ENCODE results near the gene FAM222A.
"Not testable (repeated sequence)": the region's sequence is repeated elsewhere in the genome, so short reads cannot be mapped to it uniquely, and the experiment has no call there.

The FAM222A gene

GRCh38 chr12:109693653-109694600 lies 19.7 kb upstream of the FAM222A start:
- no peak for ATAC-seq

- ATAC-seq, result not testable (repeated sequence)
Observed at GRCh38 chr12:109694629-109695028, 19.0 kb upstream of the FAM222A start.

- no peak for ATAC-seq
Observed at GRCh38 chr12:109695416-109695815, 18.2 kb upstream of the FAM222A start.

GRCh38 chr12:109695961-109696461 lies 17.6 kb upstream of the FAM222A start:
- no peak for ATAC-seq

DNA sequence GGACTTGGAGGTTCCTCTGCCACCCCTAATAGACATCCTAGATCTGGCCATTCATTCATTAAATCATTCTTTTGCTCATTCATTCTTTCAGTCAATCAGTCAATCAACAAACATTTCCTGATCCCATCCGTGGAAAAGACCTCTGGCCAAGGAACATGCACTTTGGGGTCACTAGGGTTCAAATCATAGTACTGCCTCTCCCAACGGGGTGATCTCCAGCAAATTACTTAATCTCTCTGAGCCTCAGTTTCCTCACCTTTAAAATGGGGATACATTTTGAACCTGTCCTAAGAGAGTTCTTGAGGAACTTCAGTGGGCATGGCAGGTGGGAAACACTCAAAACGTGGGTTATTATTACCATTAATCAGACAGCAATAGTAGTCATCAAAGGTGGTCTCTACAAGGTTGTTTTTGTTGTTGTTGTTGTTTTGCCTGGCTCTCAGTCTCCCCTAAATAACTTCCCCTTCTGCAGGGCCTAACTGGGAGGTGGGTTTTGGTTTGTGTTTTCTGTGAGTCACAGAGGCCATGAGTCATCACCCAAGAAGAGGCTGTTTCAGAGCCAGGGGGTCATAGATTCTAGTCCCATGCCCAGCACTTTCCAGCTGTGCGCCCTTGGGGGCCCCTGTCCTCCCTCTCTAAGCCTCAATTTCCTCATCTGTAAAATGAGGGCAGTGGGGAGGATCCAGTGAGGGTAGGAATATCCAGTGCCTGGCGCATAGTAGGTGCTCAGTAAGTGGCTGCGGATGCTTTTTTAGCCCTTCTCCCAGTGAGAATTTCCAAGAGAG lies 16.9 kb upstream of the FAM222A start:
- ATAC-seq, result no peak

- ATAC-seq, result no peak
Observed at GRCh38 chr12:109697270-109697553, 16.4 kb upstream of the FAM222A start.

- no peak for ATAC-seq
Observed at GRCh38 chr12:109697877-109698468, 15.7 kb upstream of the FAM222A start.

- no peak for ATAC-seq
Observed at GRCh38 chr12:109698820-109699219, 14.8 kb upstream of the FAM222A start.

DNA sequence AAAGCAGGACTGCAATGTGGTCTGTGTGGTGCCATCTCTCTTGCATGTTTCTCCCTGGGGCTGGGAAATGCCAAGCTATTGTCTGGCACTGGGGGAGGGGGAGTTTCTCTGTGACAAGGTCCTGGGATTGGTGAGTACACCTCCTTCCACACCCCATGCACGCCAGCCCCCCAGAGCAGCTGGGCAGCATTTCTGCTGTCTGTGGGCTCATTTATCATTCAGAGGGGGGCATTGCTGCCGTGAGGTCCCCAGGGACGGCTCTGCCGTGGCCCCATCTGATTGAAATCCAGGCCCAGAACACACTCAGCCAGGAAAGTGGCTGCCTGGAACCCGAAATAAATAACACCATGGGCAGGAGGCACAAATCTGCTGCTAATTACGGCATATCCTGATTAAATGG lies 12.6 kb upstream of the FAM222A start:
- ATAC-seq, result no peak

DNA sequence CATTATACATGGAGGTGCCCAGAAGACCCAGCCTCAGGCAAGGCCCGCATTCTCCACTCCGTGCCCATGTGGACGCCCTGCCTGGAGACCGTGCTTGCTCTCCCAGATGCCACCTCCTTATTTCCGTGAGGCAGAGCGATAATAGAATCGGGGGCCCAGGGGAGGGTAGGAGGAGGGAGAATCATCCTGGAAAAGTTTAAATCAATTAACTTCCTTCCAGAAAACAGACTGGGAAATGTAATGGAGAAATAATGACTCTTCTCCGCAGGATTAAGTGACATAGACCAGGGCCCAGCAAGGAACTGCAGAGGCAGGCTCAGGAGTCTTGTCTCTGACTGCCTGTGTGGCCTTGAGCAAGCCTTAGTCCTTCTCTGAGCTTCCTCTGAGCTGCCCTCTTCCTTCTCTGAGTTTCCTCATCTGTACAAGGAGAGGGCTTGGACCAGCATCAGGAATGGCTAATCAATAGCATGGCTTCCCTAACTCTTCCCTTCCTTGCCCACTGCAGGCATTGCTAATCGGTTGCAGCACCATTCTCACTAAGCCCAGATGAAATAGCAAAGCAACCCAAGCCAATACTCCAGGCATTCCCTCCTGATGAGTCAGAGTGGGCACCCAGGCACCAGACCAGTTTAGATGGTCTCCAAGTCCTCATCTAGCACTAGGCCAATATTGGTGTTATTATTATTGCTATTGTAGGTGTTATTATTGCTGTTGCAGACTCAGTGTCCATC lies 11.3 kb upstream of the FAM222A start:
- ATAC-seq, result no peak

DNA sequence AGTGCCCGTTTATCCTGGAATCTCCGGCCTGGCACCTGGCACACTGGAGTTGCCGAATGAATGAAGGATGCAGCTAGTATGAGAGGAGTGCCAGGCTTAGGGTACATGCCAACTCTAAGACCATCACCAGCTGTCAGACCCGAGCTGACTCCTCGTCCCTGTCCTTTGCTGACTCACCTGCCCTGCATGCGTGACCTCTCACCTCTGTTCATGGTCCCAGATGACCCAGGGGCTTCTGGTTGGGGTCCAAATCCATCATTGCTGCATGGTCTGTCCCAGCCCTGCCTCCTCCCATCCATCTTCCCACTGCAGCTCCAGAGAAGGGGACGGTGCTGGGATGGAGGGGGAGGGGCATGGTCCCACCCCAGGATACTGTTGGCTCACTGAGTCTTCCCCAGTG lies 9.9 kb upstream of the FAM222A start:
- no peak for ATAC-seq

- ATAC-seq, result no peak
Observed at GRCh38 chr12:109704371-109705098, 9.1 kb upstream of the FAM222A start.

DNA sequence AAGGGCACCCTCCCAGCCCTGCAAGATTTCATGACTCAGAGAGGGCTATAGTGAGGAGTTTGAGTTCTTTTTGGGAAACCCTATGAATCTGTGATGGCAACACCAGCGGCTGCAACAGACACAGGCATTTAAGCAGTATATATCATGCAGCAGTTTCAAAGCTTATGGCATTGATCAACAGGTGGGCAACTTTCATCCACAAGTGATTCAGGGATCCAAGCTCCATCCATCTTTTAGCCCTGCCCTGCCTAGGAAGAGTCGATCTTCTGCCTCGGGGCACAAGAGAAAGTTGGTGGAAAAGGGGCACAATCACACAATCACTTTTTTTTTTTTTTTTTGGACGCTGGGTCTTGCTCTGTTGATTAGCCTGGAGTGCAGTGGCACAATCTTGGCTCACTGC lies 8.3 kb upstream of the FAM222A start:
- no peak for ATAC-seq

DNA sequence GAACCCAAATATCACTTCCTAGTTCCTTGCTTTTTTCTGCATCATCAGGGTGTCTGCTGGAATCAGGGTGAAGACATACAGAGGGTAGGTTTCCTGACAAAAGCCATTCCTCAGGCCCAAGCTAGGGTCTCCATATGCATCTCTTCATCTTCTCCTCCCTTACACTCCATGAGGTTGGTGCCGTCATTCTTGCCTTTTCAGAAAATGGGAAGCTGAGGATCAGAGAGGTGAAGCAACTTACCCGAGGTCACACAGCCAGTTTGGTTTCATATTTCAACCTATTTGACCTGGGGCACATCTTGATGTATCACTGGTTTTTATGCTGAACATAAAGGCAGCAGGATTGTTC lies 7.3 kb upstream of the FAM222A start:
- no peak for ATAC-seq

GRCh38 chr12:109706747-109707469 lies 6.7 kb upstream of the FAM222A start:
- ATAC-seq, result no peak

DNA sequence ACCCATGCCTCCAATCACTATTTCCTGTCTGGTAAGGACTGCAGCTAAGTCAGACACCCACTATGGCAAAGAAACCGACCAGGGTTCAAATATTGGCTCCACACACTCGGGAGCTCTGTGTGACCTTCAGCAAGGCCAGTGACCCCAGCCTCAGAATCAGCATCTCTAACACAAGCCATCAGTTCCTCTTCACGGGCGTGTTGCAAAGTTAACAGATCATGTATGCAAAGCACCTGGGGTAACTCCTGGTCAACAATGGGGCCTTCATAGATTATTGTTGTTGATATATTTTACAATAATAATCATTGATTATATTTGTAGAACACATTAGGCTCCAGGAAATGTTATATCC lies 6.2 kb upstream of the FAM222A start:
- ATAC-seq, result no peak

GRCh38 chr12:109708939-109709338 lies 4.7 kb upstream of the FAM222A start:
- ATAC-seq, result no peak

- no peak for ATAC-seq
Observed at GRCh38 chr12:109709401-109709991, 4.1 kb upstream of the FAM222A start.

- no peak for ATAC-seq
Observed at GRCh38 chr12:109710205-109710746, 3.3 kb upstream of the FAM222A start.

GRCh38 chr12:109710747-109711595 lies 2.7 kb upstream of the FAM222A start:
- ATAC-seq, result no peak

Measured in activated CD4-positive, CD25-positive, alpha-beta regulatory T cell treated with anti-CD3 and anti-CD28 coated beads, Interleukin-2, amount 50 U/mL, for 24 hours (primary cell).